Keratinocyte (primary cell): Measurements from ENCODE around the gene APPL2. TPM values are rescaled to one million over a fixed set of nuclear protein-coding genes. Genes with fewer than 3 reads are reported as not detected.

Source experiments
- DNase-seq: peaks from one replicate; pipeline ENCODE4 v3.0.0-alpha.2; 2011; ENCODE audit warnings: low read depth, missing footprints, low spot score
- FAIRE-seq: peaks from 2 replicates; lab custom pipeline; 2011; peaks lifted over from hg19 to GRCh38; lab: Jason Lieb, UNC
- H2AFZ ChIP-seq: 2 replicates; pipeline ENCODE4 v1.6.0; 2012; ENCODE audit warnings: low read length, control low read depth, inconsistent platforms; ENCODE audit not compliant: control insufficient read depth
- H3K27ac ChIP-seq: 2 replicates; pipeline ENCODE4 v1.5.1; 2011; ENCODE audit warnings: low read length; ENCODE audit not compliant: control insufficient read depth, insufficient read depth
- H3K27me3 ChIP-seq: 3 replicates; pipeline ENCODE4 v1.6.0; 2011; ENCODE audit warnings: low read length; ENCODE audit not compliant: control insufficient read depth, insufficient read depth; ENCODE audit errors: extremely low read depth
- H3K36me3 ChIP-seq, 2 experiments: 2 replicates in 1 of 2; 3 replicates in 1 of 2; pipeline ENCODE4 v1.5.1; 2011; ENCODE audit warnings: low read length in 2 of 2, mild to moderate bottlenecking in 1 of 2; ENCODE audit not compliant: control insufficient read depth in 2 of 2, insufficient read depth in 2 of 2; ENCODE audit errors: extremely low read depth in 1 of 2
- H3K4me1 ChIP-seq: 3 replicates; pipeline ENCODE4 v1.5.1; 2011; ENCODE audit warnings: low read length; ENCODE audit not compliant: control insufficient read depth, insufficient read depth; ENCODE audit errors: extremely low read depth
- H3K4me2 ChIP-seq: 3 replicates; pipeline ENCODE4 v1.6.0; 2011; ENCODE audit warnings: low read depth, low read length; ENCODE audit not compliant: control insufficient read depth, insufficient read depth; ENCODE audit errors: extremely low read depth
- H3K4me3 ChIP-seq, 3 experiments: fragments of 200-600 bp in 1 of 3; sonication (generic) in 1 of 3; 2 replicates in 2 of 3; 3 replicates in 1 of 3; pipeline ENCODE4 v1.5.1; 2011 to 2016; ENCODE audit warnings: low read length in 3 of 3, mild to moderate bottlenecking in 3 of 3, control low read depth in 2 of 3, inconsistent platforms in 1 of 3, low read depth in 1 of 3, mixed read lengths in 1 of 3, mixed run types in 1 of 3, moderate library complexity in 1 of 3; ENCODE audit not compliant: control insufficient read depth in 2 of 3, insufficient read depth in 2 of 3; ENCODE audit errors: extremely low read depth in 1 of 3
- H3K79me2 ChIP-seq: 2 replicates; pipeline ENCODE4 v1.6.0; 2012; ENCODE audit warnings: low read length; ENCODE audit not compliant: control insufficient read depth, insufficient read depth
- H3K9ac ChIP-seq: 3 replicates; pipeline ENCODE4 v1.6.0; 2011; ENCODE audit warnings: low read length; ENCODE audit not compliant: control insufficient read depth, insufficient read depth; ENCODE audit errors: extremely low read depth
- H3K9me1 ChIP-seq: 3 replicates; pipeline ENCODE4 v1.6.0; 2011; ENCODE audit warnings: low read length; ENCODE audit not compliant: control insufficient read depth, insufficient read depth; ENCODE audit errors: extremely low read depth
- H3K9me3 ChIP-seq: 2 replicates; pipeline ENCODE4 v1.5.1; 2012; ENCODE audit warnings: low read depth, low read length; ENCODE audit not compliant: control insufficient read depth
- H4K20me1 ChIP-seq: 3 replicates; pipeline ENCODE4 v1.6.0; 2011; ENCODE audit warnings: low read length; ENCODE audit not compliant: control insufficient read depth, insufficient read depth; ENCODE audit errors: extremely low read depth
- EZH2 ChIP-seq: IDR thresholded peaks from one replicate; pipeline ENCODE4 v1.6.1; 2012; ENCODE audit warnings: inconsistent platforms, mild to moderate bottlenecking, low read length, moderate library complexity
- dilution Hi-C: fragments of 300-500 bp; cut with MboI; formaldehyde crosslinking; loops from one replicate; pipeline ENCODE4 v1.7.0; 2020; ENCODE audit warnings: low sequenced_read_pairs; ENCODE audit not compliant: extremely low pct_ligation_motif_present
- polyA plus RNA-seq, 5 experiments: library from polyadenylated mRNA; depleted of rRNA in 3 of 5; stranded (reverse) in 3 of 5; stranded (forward) in 1 of 5; unstranded in 1 of 5; fragments of >200 nt; gene quantifications; 1 replicate in 1 of 5; 2 replicates in 3 of 5; 3 replicates in 1 of 5; pipeline versions ENCODE4 v1.2.1 to v1.2.3, GENCODE V29; 2011 to 2012; ENCODE audit warnings: missing spikeins in 2 of 5, low read depth in 1 of 5, low replicate concordance in 1 of 5
- TF ChIP-seq, protein P1 (sequence below), 3 experiments: IDR thresholded peaks in 1 of 3; conservative IDR thresholded peaks in 1 of 3; optimal IDR thresholded peaks in 1 of 3; 2 replicates in 2 of 3; 3 replicates in 1 of 3; pipeline versions ENCODE3 to v1.5.1; 2011; ENCODE audit warnings: low read length in 3 of 3, mild to moderate bottlenecking in 3 of 3, moderate library complexity in 2 of 3, control low read depth in 1 of 3, inconsistent platforms in 1 of 3; ENCODE audit not compliant: insufficient read depth in 2 of 3; ENCODE audit errors: extremely low read depth in 1 of 3

APPL2 gene
- polyA plus RNA-seq, 1 donor (not counting 4 experiments of a cell fraction or from before 2014, with no cell fraction given), result 26.1 TPM

DNA sequence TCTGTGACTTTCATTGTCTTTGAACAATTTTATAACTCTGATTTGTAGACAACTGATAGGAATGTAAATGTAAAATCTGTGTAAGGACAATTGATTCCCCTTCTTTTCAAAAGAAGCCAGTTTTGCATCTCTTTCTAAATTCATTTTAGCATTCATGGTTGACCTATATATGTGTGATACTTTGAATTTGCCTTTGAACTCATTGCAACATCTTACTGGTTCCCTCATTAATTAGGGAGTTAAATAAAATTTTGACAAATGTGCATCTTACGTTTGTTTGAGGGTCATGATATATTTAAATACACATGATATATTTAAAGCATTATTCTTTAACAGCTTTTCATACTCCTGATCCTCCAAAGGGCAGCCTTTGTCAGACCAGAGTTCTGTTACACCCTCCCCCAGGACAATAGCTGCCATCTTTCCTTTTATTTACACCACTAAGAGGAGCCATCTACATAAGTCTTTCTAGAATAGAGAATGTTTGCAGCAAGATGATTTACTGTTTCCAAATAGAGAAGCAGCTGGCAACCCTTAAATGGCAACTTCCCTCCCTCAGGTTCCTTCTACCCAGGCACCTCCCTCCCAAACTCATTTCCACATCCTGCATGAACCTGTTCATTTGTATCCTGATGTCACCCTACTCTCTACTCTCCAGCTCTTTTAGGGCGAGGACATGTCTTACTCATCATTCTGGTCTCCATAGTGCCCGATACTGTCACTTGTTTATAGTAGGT lies 40.2 kb upstream of the APPL2 start:
- dilution Hi-C loops, result no loop called here
- H4K20me1 ChIP-seq, result no peaks in the 10 kb centered on the region
- DNase-seq, result no peak
- H3K4me1 ChIP-seq, result peaks cover 24% of the 10 kb centered on the region
- H3K27me3 ChIP-seq, result no peaks in the 10 kb centered on the region
- no peaks in the 10 kb centered on the region for H3K9me1 ChIP-seq
- no peaks in the 10 kb centered on the region for H3K36me3 ChIP-seq
- no peaks in the 10 kb centered on the region for H3K79me2 ChIP-seq
- TF ChIP-seq, protein P1, sequence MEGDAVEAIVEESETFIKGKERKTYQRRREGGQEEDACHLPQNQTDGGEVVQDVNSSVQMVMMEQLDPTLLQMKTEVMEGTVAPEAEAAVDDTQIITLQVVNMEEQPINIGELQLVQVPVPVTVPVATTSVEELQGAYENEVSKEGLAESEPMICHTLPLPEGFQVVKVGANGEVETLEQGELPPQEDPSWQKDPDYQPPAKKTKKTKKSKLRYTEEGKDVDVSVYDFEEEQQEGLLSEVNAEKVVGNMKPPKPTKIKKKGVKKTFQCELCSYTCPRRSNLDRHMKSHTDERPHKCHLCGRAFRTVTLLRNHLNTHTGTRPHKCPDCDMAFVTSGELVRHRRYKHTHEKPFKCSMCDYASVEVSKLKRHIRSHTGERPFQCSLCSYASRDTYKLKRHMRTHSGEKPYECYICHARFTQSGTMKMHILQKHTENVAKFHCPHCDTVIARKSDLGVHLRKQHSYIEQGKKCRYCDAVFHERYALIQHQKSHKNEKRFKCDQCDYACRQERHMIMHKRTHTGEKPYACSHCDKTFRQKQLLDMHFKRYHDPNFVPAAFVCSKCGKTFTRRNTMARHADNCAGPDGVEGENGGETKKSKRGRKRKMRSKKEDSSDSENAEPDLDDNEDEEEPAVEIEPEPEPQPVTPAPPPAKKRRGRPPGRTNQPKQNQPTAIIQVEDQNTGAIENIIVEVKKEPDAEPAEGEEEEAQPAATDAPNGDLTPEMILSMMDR (optimal IDR thresholded peaks at IDR 0.05 in 1 of 3, IDR thresholded peaks at IDR 0.05 in 1 of 3, conservative IDR thresholded peaks at IDR 0.05 in 1 of 3; ENCODE audit: extremely low read depth in 1 of 3, insufficient read depth in 2 of 3, low read length in 3 of 3), result no peak
- TF ChIP-seq EZH2, result no peak
- no peaks in the 10 kb centered on the region for H3K9me3 ChIP-seq
- FAIRE-seq, result no peak
- H3K27ac ChIP-seq, result no peak overlapping the region
- H3K4me3 ChIP-seq, result no peak overlapping the region
- no peak overlapping the region for H3K9ac ChIP-seq
- no peak overlapping the region for H2AFZ ChIP-seq
- H3K4me2 ChIP-seq, result no peak overlapping the region

DNA sequence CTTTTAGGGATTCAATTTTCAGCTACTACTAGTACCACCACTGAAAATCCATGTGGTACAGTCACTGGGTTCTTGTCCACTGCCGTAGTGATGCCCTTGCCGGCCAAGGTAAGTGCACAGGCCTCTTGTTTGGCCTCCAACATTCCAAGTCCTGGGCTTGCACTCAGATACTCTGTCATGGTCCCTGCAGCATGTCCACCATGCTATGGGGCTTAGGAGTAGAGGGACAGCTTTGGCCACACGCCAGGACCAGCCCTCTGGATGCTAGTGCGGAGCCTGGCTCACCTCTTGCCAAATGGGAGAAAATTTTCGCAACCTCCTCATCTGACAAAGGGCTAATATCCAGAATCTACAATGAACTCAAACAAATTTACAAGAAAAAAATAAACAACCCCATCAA lies 38.6 kb upstream of the APPL2 start:
- Histone ChIP-seq H3K36me3 (no peaks in the 10 kb centered on the region), H2AFZ (no peak overlapping the region), H3K9me1 (no peaks in the 10 kb centered on the region), H3K9ac (no peak overlapping the region), H3K9me3 (no peaks in the 10 kb centered on the region), H3K27ac (no peak overlapping the region), H3K4me2 (no peak overlapping the region), H3K27me3 (no peaks in the 10 kb centered on the region), H3K4me3 (no peak overlapping the region), H4K20me1 (no peaks in the 10 kb centered on the region), H3K79me2 (no peaks in the 10 kb centered on the region), H3K4me1 (peaks cover 22% of the 10 kb centered on the region)
- no peak for DNase-seq
- dilution Hi-C loops, result no loop called here
- FAIRE-seq, result no peak
- no peak for TF ChIP-seq EZH2
- TF ChIP-seq, protein P1 (optimal IDR thresholded peaks at IDR 0.05 in 1 of 3, IDR thresholded peaks at IDR 0.05 in 1 of 3, conservative IDR thresholded peaks at IDR 0.05 in 1 of 3; ENCODE audit: extremely low read depth in 1 of 3, insufficient read depth in 2 of 3, low read length in 3 of 3), result no peak
